OCI-LY1 (cell line): Measurements from ENCODE around the gene RAPGEF3.
A peak's percentile ranks its signal among the peaks of the same experiment; 100 is the strongest.

Experiments used
- H2AFZ ChIP-seq: fragments of 200-600 bp; sonication (generic), shearing (Covaris generic); 2 replicates; pipeline ENCODE4 v1.6.0; 2014; ENCODE audit warnings: antibody characterized with exemption, mild to moderate bottlenecking, low read length
- H3F3A ChIP-seq: fragments of 200-600 bp; sonication (generic), shearing (Covaris generic); 2 replicates; pipeline ENCODE4 v1.6.0; 2014; ENCODE audit warnings: mild to moderate bottlenecking, antibody characterized with exemption, low read length, moderate library complexity; ENCODE audit not compliant: insufficient read depth
- H3K27ac ChIP-seq: fragments of 200-600 bp; sonication (generic); 2 replicates; pipeline ENCODE4 v1.5.1; 2014; ENCODE audit warnings: low read length, mixed run types, mild to moderate bottlenecking, low read depth; ENCODE audit not compliant: poor library complexity, severe bottlenecking
- H3K27me3 ChIP-seq: fragments of 200-600 bp; sonication (generic); 2 replicates; pipeline ENCODE4 v1.6.0; 2014; ENCODE audit warnings: antibody characterized with exemption, mild to moderate bottlenecking, low read length, moderate library complexity; ENCODE audit not compliant: insufficient read depth
- H3K36me3 ChIP-seq: fragments of 200-600 bp; sonication (generic); 2 replicates; pipeline ENCODE4 v1.6.1; 2014; ENCODE audit warnings: mild to moderate bottlenecking, antibody characterized with exemption, low read length, moderate library complexity, mixed read lengths; ENCODE audit not compliant: insufficient read depth
- H3K4me1 ChIP-seq: fragments of 200-600 bp; sonication (generic); 2 replicates; pipeline ENCODE4 v1.5.1; 2014; ENCODE audit warnings: mild to moderate bottlenecking, low read length, moderate library complexity; ENCODE audit not compliant: insufficient read depth, severe bottlenecking
- H3K4me2 ChIP-seq: fragments of 200-600 bp; sonication (generic), shearing (Covaris generic); 2 replicates; pipeline ENCODE4 v1.6.1; 2014; ENCODE audit warnings: low read length
- H3K4me3 ChIP-seq: fragments of 200-600 bp; sonication (generic); 2 replicates; pipeline ENCODE4 v1.5.1; 2014; ENCODE audit warnings: low read length, low read depth, mild to moderate bottlenecking, mixed read lengths; ENCODE audit not compliant: poor library complexity, severe bottlenecking
- H3K79me2 ChIP-seq: fragments of 200-600 bp; shearing (Covaris generic); 2 replicates; pipeline ENCODE4 v1.6.1; 2016; ENCODE audit warnings: mixed run types, low read length, mixed read lengths; ENCODE audit not compliant: insufficient read depth
- H3K9ac ChIP-seq: fragments of 200-600 bp; sonication (generic), shearing (Covaris generic); 2 replicates; pipeline ENCODE4 v1.6.1; 2014; ENCODE audit warnings: mild to moderate bottlenecking, low read length, mixed read lengths
- H3K9me2 ChIP-seq: fragments of 200-600 bp; sonication (generic), shearing (Covaris generic); 2 replicates; pipeline ENCODE4 v1.6.1; 2014; ENCODE audit warnings: low read depth, mild to moderate bottlenecking, low read length, mixed read lengths
- H3K9me3 ChIP-seq: fragments of 200-600 bp; shearing (Covaris generic); 2 replicates; pipeline ENCODE4 v1.6.1; 2014; ENCODE audit warnings: low read length, mixed read lengths
- H4K20me1 ChIP-seq: fragments of 200-600 bp; sonication (generic), shearing (Covaris generic); 2 replicates; pipeline ENCODE4 v1.6.0; 2016; ENCODE audit warnings: mild to moderate bottlenecking, low read length; ENCODE audit not compliant: insufficient read depth
- EZH2 ChIP-seq: fragments of 200-600 bp; sonication (generic), shearing (Covaris generic); IDR thresholded peaks from 2 replicates; pipeline ENCODE4 v1.8.0; 2017; ENCODE audit warnings: borderline replicate concordance, mixed run types, mild to moderate bottlenecking, antibody characterized with exemption, low read length, moderate library complexity, mixed read lengths
- TF ChIP-seq, protein P1 (sequence below): fragments of 200-600 bp; sonication (generic), shearing (Covaris generic); IDR thresholded peaks from 2 replicates; pipeline ENCODE4 v1.5.1; 2017; ENCODE audit warnings: mild to moderate bottlenecking, antibody characterized with exemption, low read length, moderate library complexity, mixed read lengths

RAPGEF3 gene

DNA sequence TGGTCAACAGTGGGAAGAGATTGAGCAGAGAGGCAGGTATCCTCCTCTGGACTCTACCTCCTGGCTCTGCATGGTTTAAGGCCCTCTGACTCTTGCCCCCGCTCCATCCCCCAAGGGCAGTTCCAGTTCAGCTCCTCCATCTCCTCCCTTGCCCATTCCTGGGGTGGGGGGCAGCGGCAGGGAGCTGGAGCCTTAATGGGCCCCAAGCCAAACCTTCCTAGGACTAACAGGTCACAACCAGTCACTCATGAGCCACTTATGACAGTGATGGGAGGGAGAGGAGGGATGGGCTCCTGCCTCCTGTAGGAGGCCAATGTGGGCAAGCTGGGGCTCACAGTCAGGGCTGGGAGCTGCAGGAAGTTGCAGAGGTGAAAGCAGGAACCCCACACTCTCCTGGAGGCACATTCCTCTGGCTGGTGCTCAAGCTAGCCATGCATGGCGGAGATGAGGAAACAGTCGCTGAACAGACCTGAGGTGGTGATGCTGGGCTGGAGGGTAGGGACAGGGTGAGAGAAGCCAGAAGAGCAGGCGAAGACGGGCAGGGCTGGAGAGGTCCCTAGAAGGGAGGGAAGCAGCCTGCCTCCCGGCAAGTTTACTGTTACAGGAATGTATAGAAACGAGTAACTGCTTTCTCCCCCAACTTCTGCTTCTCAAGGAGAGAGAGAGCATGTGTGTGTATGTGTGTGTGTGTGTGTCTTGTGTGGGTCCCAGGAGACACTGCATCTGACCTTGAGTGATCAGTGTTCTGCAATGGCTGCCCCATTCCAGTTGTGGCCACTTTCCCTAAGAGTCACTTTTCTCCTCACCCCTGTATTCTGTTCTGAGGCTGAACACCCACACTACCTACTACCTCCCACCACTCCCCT lies 5.0 kb upstream of the RAPGEF3 start:
- H3K4me2 ChIP-seq, result no peak overlapping the region
- H3K9me2 ChIP-seq, result no peaks in the 10 kb centered on the region
- H4K20me1 ChIP-seq, result no peaks in the 10 kb centered on the region
- no peak overlapping the region for H3K27ac ChIP-seq
- no peak overlapping the region for H3K4me3 ChIP-seq
- no peaks in the 10 kb centered on the region for H3F3A ChIP-seq
- H3K36me3 ChIP-seq, result no peaks in the 10 kb centered on the region
- H3K27me3 ChIP-seq, result 0 out of 2 replicates have a peak, but pooled peaks cover 4% of the 10 kb centered on the region
- H2AFZ ChIP-seq, result no peak overlapping the region
- no peaks in the 10 kb centered on the region for H3K79me2 ChIP-seq
- peaks cover 10% of the 10 kb centered on the region for H3K4me1 ChIP-seq
- no peak for TF ChIP-seq EZH2
- TF ChIP-seq, protein P1, sequence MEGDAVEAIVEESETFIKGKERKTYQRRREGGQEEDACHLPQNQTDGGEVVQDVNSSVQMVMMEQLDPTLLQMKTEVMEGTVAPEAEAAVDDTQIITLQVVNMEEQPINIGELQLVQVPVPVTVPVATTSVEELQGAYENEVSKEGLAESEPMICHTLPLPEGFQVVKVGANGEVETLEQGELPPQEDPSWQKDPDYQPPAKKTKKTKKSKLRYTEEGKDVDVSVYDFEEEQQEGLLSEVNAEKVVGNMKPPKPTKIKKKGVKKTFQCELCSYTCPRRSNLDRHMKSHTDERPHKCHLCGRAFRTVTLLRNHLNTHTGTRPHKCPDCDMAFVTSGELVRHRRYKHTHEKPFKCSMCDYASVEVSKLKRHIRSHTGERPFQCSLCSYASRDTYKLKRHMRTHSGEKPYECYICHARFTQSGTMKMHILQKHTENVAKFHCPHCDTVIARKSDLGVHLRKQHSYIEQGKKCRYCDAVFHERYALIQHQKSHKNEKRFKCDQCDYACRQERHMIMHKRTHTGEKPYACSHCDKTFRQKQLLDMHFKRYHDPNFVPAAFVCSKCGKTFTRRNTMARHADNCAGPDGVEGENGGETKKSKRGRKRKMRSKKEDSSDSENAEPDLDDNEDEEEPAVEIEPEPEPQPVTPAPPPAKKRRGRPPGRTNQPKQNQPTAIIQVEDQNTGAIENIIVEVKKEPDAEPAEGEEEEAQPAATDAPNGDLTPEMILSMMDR, result no peak
- H3K9me3 ChIP-seq, result no peaks in the 10 kb centered on the region
- no peak overlapping the region for H3K9ac ChIP-seq

DNA sequence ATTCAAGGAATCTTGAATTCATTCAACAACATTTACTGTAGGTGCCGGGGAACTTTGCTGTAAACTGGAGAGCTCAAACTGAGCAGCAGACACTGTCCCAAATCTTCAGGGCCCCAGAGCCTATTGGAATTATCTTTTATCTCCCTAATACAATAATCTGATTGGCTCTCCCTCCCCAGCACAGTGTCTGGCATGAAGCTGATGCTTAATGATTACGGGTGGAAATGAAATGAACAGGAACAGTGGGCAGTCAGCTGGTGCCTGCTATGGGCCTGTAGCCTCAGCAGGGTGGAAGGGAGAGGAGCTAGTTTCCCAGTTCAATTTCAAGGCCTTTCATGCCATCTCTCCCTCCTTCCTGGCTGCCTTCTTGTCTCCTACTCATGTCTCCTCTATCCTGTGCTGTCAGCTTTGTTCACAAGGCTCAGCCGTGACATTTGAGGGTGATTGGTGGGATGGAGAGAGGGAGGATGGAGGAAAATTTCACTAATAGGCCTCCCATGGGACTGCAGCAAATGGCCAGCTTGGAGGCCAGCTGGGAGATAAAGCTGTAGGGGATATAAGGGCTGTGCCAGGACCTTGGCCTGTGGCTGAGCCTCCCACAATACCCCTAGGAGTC lies 4.3 kb upstream of the RAPGEF3 start:
- Histone ChIP-seq H3K9me2 (no peaks in the 10 kb centered on the region), H4K20me1 (no peaks in the 10 kb centered on the region)
- no peak for TF ChIP-seq EZH2
- TF ChIP-seq, protein P1, result no peak

DNA sequence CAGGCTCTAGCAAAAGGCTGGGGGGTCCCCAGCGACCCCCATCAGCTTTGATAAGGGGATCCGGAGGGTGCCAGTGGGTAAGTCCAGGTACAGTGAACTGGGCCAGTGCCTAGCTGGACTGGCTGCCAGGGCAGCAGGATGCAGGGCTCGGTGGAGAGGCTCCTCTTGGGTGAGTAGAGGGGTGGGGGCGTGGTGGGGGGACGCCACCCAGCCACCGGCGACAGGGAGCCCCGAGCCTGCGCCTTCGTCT lies 171 bp downstream of the RAPGEF3 start:
- Histone ChIP-seq H3K4me1 (peaks cover 13% of the 10 kb centered on the region), H3K9ac (no peak overlapping the region), H3K27me3 (peaks cover 4% of the 10 kb centered on the region; the same call in 1 of the 2 replicates), H3K9me3 (no peaks in the 10 kb centered on the region), H3F3A (no peaks in the 10 kb centered on the region), H3K4me2 (peak overlapping the region; percentile 91), H4K20me1 (no peaks in the 10 kb centered on the region), H2AFZ (no peak overlapping the region), H3K36me3 (no peaks in the 10 kb centered on the region), H3K27ac (no peak overlapping the region), H3K79me2 (no peaks in the 10 kb centered on the region), H3K4me3 (peak overlapping the region; percentile 62), H3K9me2 (no peaks in the 10 kb centered on the region)
- TF ChIP-seq, protein P1, result no peak
- no peak for TF ChIP-seq EZH2

More for the DNA sequence above, 4.3 kb upstream of the RAPGEF3 start:
- no peaks in the 10 kb centered on the region for H3K79me2 ChIP-seq
- H3K4me2 ChIP-seq, result no peak overlapping the region
- H3K27me3 ChIP-seq, result 0 out of 2 replicates have a peak, but pooled peaks cover 4% of the 10 kb centered on the region
- H3K9me3 ChIP-seq, result no peaks in the 10 kb centered on the region
- H3F3A ChIP-seq, result no peaks in the 10 kb centered on the region
- no peak overlapping the region for H3K27ac ChIP-seq
- peaks cover 13% of the 10 kb centered on the region for H3K4me1 ChIP-seq
- no peak overlapping the region for H3K9ac ChIP-seq
- H2AFZ ChIP-seq, result no peak overlapping the region
- H3K36me3 ChIP-seq, result no peaks in the 10 kb centered on the region
- H3K4me3 ChIP-seq, result no peak overlapping the region
